ENCODE data around the gene CACNA1D. TPM values are rescaled to one million over a fixed set of nuclear protein-coding genes. Genes with fewer than 3 reads are reported as not detected.

CACNA1D gene
- total RNA-seq, 4 donors from 2014 or later = 74.6 to 194 (median 105) TPM

- no peaks in the 10 kb centered on the region for H3K27me3 ChIP-seq
- peaks cover 0 to 35% (median 0%) of the 10 kb centered on the region in 3 donors for H3K36me3 ChIP-seq
- no peak overlapping the region for H3K27ac ChIP-seq
- no peak for DNase-seq
- no peaks in the 10 kb centered on the region for H3K4me1 ChIP-seq
- H3K9me3 ChIP-seq = no peaks in the 10 kb centered on the region
- H3K4me3 ChIP-seq = no peak overlapping the region
- TF ChIP-seq CTCF (IDR thresholded peaks at IDR 0.05) (no peak), POLR2A (IDR thresholded peaks at IDR 0.05) (no peak)
Measured at GRCh38 chr3:53815651-53816050, 321.2 kb downstream of the CACNA1D start.

- H3K4me1 ChIP-seq = no peaks in the 10 kb centered on the region
- H3K36me3 ChIP-seq = peaks cover 0 to 41% (median 0%) of the 10 kb centered on the region in 3 donors
- no peak for DNase-seq
- TF ChIP-seq CTCF (IDR thresholded peaks at IDR 0.05) (no peak), POLR2A (IDR thresholded peaks at IDR 0.05) (no peak)
- no peaks in the 10 kb centered on the region for H3K9me3 ChIP-seq
- H3K27me3 ChIP-seq = no peaks in the 10 kb centered on the region
- H3K27ac ChIP-seq = no peak overlapping the region
- no peak overlapping the region for H3K4me3 ChIP-seq
Measured at GRCh38 chr3:53816425-53816824, 322.0 kb downstream of the CACNA1D start.

GRCh38 chr3:53817211-53817610, 322.8 kb downstream of the CACNA1D start:
- TF ChIP-seq CTCF (IDR thresholded peaks at IDR 0.05) = no peak
- TF ChIP-seq POLR2A (IDR thresholded peaks at IDR 0.05) = no peak
- Histone ChIP-seq H3K4me1 (no peaks in the 10 kb centered on the region), H3K36me3 (peaks cover 0 to 41% (median 0%) of the 10 kb centered on the region in 3 donors), H3K27me3 (no peaks in the 10 kb centered on the region), H3K4me3 (no peak overlapping the region), H3K27ac (no peak overlapping the region), H3K9me3 (no peaks in the 10 kb centered on the region)
- no peak for DNase-seq

GRCh38 chr3:53817809-53818208, 323.4 kb downstream of the CACNA1D start:
- Histone ChIP-seq H3K27ac (no peak overlapping the region), H3K36me3 (peaks cover 0 to 47% (median 0%) of the 10 kb centered on the region in 3 donors), H3K27me3 (no peaks in the 10 kb centered on the region), H3K4me3 (no peak overlapping the region), H3K9me3 (no peaks in the 10 kb centered on the region), H3K4me1 (no peaks in the 10 kb centered on the region)
- DNase-seq = no peak
- no peak for TF ChIP-seq CTCF (IDR thresholded peaks at IDR 0.05)
- TF ChIP-seq POLR2A (IDR thresholded peaks at IDR 0.05) = no peak

GRCh38 chr3:53818221-53819162, 324.1 kb downstream of the CACNA1D start:
- TF ChIP-seq POLR2A (IDR thresholded peaks at IDR 0.05) (no peak), CTCF (IDR thresholded peaks at IDR 0.05) (no peak)
- Histone ChIP-seq H3K9me3 (no peaks in the 10 kb centered on the region), H3K27me3 (no peaks in the 10 kb centered on the region), H3K36me3 (peaks cover 0 to 54% (median 0%) of the 10 kb centered on the region in 3 donors), H3K27ac (no peak overlapping the region), H3K4me1 (no peaks in the 10 kb centered on the region), H3K4me3 (no peak overlapping the region)
- no peak for DNase-seq
